T-helper 2 cell treated with Interferon-gamma antibody and Interleukin-4, amounts not matched to agents 100 ng/mL and 5 ng/mL, for 36 hours (primary cell): Measurements from ENCODE around the gene ZMAT1. TPM values are rescaled to one million over a fixed set of nuclear protein-coding genes. Genes with fewer than 3 reads are reported as not detected.
"Not testable (repeated sequence)": the region's sequence is repeated elsewhere in the genome, so short reads cannot be mapped to it uniquely, and the experiment has no call there.

ENCODE experiments used
- intact Hi-C: fragments of 100-400 bp; cut with micrococcal nuclease; formaldehyde crosslinking; loops from one replicate; pipeline ENCODE4 v1.15.1; 2023
- total RNA-seq: library from RNA; stranded (reverse); gene quantifications from 2 replicates; pipeline ENCODE4 v1.2.3, GENCODE V29; 2022

The ZMAT1 gene
- total RNA-seq: 3.7 and 3.8 TPM in 2 replicates

GRCh38 chrX:101931488-101932248 is at the start of gene ZMAT1:
Gene ZMAT1 (minus strand): TSS chrX:101932027. CDS start chrX:101932008, 19 bp downstream.
- intact Hi-C loops: loop anchor here (2.0 to 5.0 kb wide), 5 partner anchors 133 to 583 kb away; partner anchors contain the start of genes ARMCX2, BEX5 and TIMM8A

GRCh38 chrX:101977106-101977505 is 45.3 kb upstream of the ZMAT1 start:
- intact Hi-C loops: no loop called here

GRCh38 chrX:101973066-101973465 is 41.2 kb upstream of the ZMAT1 start:
- intact Hi-C loops: no loop called here

- intact Hi-C loops: not testable (repeated sequence)
Observed at GRCh38 chrX:101964923-101965539, 33.2 kb upstream of the ZMAT1 start.

- intact Hi-C loops: no loop called here
Observed at GRCh38 chrX:101958139-101958538, 26.3 kb upstream of the ZMAT1 start.

GRCh38 chrX:101957174-101957573 is 25.3 kb upstream of the ZMAT1 start:
- intact Hi-C loops: no loop called here

GRCh38 chrX:101956556-101956955 is 24.7 kb upstream of the ZMAT1 start:
- intact Hi-C loops: no loop called here

- intact Hi-C loops: no loop called here
Observed at GRCh38 chrX:101950581-101950980, 18.8 kb upstream of the ZMAT1 start.

GRCh38 chrX:101932249-101932570 is 383 bp upstream of the ZMAT1 start:
- intact Hi-C loops: loop anchor here (2.0 to 5.0 kb wide), 4 partner anchors 225 to 583 kb away; partner anchors contain the start of genes ARMCX2, BEX5 and TIMM8A

- intact Hi-C loops: loop anchor here (2.0 to 5.0 kb wide), 4 partner anchors 132 to 514 kb away; partner anchors contain the start of genes ARMCX2 and BEX5
Observed at GRCh38 chrX:101931136-101931487, 715 bp downstream of the ZMAT1 start.

- intact Hi-C loops: no loop called here
Observed at GRCh38 chrX:101925733-101926132, 6.1 kb downstream of the ZMAT1 start.

- intact Hi-C loops: no loop called here
Observed at GRCh38 chrX:101918751-101919150, 13.1 kb downstream of the ZMAT1 start.

- intact Hi-C loops: no loop called here
Observed at GRCh38 chrX:101906136-101906796, 25.6 kb downstream of the ZMAT1 start.

GRCh38 chrX:101904996-101905395 is 26.8 kb downstream of the ZMAT1 start:
- intact Hi-C loops: no loop called here

Other genes with a start within 250 kb of the ZMAT1 start
- gene TCEAL2, start 193.7 kb upstream of the ZMAT1 start, total RNA-seq: not detected in 2 replicates
- gene TCEAL6, start 210.5 kb upstream of the ZMAT1 start, total RNA-seq: not detected in 2 replicates
- 1.7 and 2.1 TPM in 2 replicates for gene BEX5, start 223.9 kb upstream of the ZMAT1 start, total RNA-seq